Kidney (tissue), 14 donors: Measurements from ENCODE around the gene ASCL5. TPM values are rescaled to one million over a fixed set of nuclear protein-coding genes. Genes with fewer than 3 reads are reported as not detected.

Source experiments
- DNase-seq, 5 donors: peaks; one replicate each; pipeline ENCODE4 v3.0.0-alpha.2; 2013 to 2020
- FAIRE-seq: peaks from 2 replicates; lab custom pipeline; 2012; peaks lifted over from hg19 to GRCh38; lab: Jason Lieb, UNC
- H3K27ac ChIP-seq, 2 donors: one replicate each; pipeline ENCODE4 v1.7.0; 2013; ENCODE audit warnings: low read depth in 2 of 2, low read length in 2 of 2, inconsistent platforms in 1 of 2
- H3K27me3 ChIP-seq: one replicate; pipeline ENCODE4 v1.7.1; 2013; ENCODE audit warnings: low read length, inconsistent platforms; ENCODE audit not compliant: control insufficient read depth, insufficient read depth
- H3K36me3 ChIP-seq, 3 donors: one replicate each; pipeline versions ENCODE4 v1.7.0 to v1.7.1; 2013; ENCODE audit warnings: low read length in 3 of 3, control low read depth in 1 of 3, inconsistent platforms in 1 of 3; ENCODE audit not compliant: insufficient read depth in 3 of 3, control insufficient read depth in 2 of 3
- H3K4me1 ChIP-seq, 3 donors: one replicate each; pipeline versions ENCODE4 v1.7.0 to v1.7.1; 2013; ENCODE audit warnings: low read length in 3 of 3, inconsistent platforms in 1 of 3, low read depth in 1 of 3; ENCODE audit not compliant: control insufficient read depth in 2 of 3, insufficient read depth in 2 of 3
- H3K4me3 ChIP-seq, 3 donors: one replicate each; pipeline versions ENCODE4 v1.7.0 to v1.8.1; 2013; ENCODE audit warnings: low read length in 3 of 3, control low read depth in 1 of 3, inconsistent platforms in 1 of 3
- H3K9ac ChIP-seq, 3 donors: one replicate each; pipeline versions ENCODE4 v1.7.0 to v1.7.1; 2013; ENCODE audit warnings: low read length in 3 of 3, control low read depth in 1 of 3, inconsistent platforms in 1 of 3
- H3K9me3 ChIP-seq, 3 donors: one replicate each; pipeline versions ENCODE4 v1.7.0 to v1.7.1; 2013; ENCODE audit warnings: low read length in 3 of 3, control low read depth in 1 of 3, inconsistent platforms in 1 of 3; ENCODE audit not compliant: control insufficient read depth in 2 of 3, insufficient read depth in 1 of 3
- intact Hi-C: fragments of 100-400 bp; cut with DNase I; formaldehyde crosslinking; loops from one replicate; pipeline ENCODE4 v1.11.1; 2022
- polyA plus RNA-seq: library from polyadenylated mRNA; stranded (reverse); fragments of 350-450 nt; fragmentation: Illumina TruSeq; extraction: RNeasy Lipid Tissue Mini Kit (QIAGEN cat#74804); gene quantifications from one replicate; pipeline ENCODE4 v1.2.3, GENCODE V29; 2014; ENCODE audit warnings: low read depth, low replicate concordance; ENCODE audit not compliant: insufficient read depth
- total RNA-seq: library from RNA; stranded (reverse); fragmentation: NEBNext Ultra II Directional; extraction: Animal tissue kit (Norgen Biotek cat#: 25700); gene quantifications from one replicate; pipeline ENCODE4 v1.2.1, GENCODE V29; 2021
- TF ChIP-seq, protein P1 (sequence below): IDR thresholded peaks from 3 replicates; pipeline ENCODE4 v1.5.1; 2012; ENCODE audit warnings: mild to moderate bottlenecking, moderate library complexity, borderline replicate concordance; ENCODE audit not compliant: insufficient read depth; ENCODE audit errors: extremely low read depth
- donor health status: control.
- donor health status: control.
- donor health status: control.
- donor health status: control.
- donor health status: control.
- donor health status: DM: yes; HTN: yes; CAD: no.
- donor health status: Normal renal cell carcinoma (clear cell type).

Gene ASCL5
- total and polyA plus RNA-seq, 2 donors from 2014 or later = not detected

DNA sequence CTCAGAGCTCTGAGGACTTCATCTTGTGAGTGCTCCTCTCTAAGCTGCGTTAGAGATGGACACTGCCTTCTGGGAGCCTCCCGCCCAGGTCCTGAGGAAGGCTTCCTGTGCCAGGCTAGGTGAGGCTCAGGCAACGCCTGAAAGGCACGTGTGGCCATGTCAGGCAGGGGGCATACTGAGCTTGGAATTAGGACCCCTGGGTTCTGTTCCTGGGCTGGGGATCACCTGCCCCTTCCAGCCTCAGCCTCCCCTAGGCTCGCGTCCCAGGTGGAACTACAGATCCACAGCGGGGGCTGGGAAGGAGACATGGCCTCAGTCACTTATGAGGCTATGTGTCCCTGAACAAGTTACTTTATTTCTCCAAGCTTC is 10.0 kb upstream of the ASCL5 start:
- no peak overlapping the region for H3K27ac ChIP-seq
- no peaks in the 10 kb centered on the region for H3K4me1 ChIP-seq
- no peak overlapping the region for H3K4me3 ChIP-seq
- DNase-seq = peak in 1 of 5 donors; percentile 52
- TF ChIP-seq, protein P1, sequence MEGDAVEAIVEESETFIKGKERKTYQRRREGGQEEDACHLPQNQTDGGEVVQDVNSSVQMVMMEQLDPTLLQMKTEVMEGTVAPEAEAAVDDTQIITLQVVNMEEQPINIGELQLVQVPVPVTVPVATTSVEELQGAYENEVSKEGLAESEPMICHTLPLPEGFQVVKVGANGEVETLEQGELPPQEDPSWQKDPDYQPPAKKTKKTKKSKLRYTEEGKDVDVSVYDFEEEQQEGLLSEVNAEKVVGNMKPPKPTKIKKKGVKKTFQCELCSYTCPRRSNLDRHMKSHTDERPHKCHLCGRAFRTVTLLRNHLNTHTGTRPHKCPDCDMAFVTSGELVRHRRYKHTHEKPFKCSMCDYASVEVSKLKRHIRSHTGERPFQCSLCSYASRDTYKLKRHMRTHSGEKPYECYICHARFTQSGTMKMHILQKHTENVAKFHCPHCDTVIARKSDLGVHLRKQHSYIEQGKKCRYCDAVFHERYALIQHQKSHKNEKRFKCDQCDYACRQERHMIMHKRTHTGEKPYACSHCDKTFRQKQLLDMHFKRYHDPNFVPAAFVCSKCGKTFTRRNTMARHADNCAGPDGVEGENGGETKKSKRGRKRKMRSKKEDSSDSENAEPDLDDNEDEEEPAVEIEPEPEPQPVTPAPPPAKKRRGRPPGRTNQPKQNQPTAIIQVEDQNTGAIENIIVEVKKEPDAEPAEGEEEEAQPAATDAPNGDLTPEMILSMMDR = no peak
- intact Hi-C loops = no loop called here
- no peak for FAIRE-seq
- H3K9me3 ChIP-seq = no peaks in the 10 kb centered on the region
- H3K36me3 ChIP-seq = peaks cover 0 to 27% (median 19%) of the 10 kb centered on the region in 3 donors
- H3K9ac ChIP-seq = no peak overlapping the region
- H3K27me3 ChIP-seq = no peaks in the 10 kb centered on the region

DNA sequence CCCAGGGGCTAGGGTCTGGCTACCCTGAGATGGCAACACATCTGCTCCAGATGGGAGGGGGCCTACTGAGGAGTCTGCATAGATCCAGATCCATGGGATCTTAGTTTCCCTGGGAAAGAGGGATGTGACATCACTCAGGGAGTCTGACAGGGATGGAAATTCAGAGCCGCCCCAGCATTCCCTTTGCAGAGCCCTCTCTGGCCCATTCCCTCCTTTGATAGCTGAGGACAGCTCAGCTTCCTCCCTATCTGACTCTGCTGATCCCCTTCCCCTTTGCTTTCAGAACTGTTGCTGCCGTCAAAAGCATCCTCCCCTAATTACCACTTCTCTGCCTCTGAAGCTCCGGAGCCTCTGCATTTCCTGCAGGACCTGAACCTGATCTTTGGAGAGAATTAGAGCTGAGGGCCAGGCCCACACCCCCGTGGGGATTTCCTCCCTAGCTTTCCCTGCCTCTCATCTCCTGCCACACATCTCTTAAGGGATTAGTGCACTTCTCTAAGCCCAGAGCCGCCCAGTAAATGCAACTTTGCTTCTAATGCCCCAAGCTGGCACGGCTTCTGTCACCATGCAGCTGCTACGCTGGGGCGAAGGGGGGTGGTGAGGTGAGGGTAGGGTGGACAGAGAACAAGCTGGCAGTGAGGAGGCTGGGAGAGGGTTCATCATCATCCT is 9.5 kb upstream of the ASCL5 start:
- Histone ChIP-seq H3K9me3 (no peaks in the 10 kb centered on the region), H3K4me1 (no peaks in the 10 kb centered on the region), H3K27me3 (no peaks in the 10 kb centered on the region), H3K9ac (no peak overlapping the region), H3K27ac (no peak overlapping the region), H3K4me3 (no peak overlapping the region), H3K36me3 (peaks cover 0 to 23% (median 17%) of the 10 kb centered on the region in 3 donors)
- TF ChIP-seq, protein P1 = no peak
- no peak for FAIRE-seq
- DNase-seq = peak in 1 of 5 donors; percentile 48
- intact Hi-C loops = no loop called here

DNA sequence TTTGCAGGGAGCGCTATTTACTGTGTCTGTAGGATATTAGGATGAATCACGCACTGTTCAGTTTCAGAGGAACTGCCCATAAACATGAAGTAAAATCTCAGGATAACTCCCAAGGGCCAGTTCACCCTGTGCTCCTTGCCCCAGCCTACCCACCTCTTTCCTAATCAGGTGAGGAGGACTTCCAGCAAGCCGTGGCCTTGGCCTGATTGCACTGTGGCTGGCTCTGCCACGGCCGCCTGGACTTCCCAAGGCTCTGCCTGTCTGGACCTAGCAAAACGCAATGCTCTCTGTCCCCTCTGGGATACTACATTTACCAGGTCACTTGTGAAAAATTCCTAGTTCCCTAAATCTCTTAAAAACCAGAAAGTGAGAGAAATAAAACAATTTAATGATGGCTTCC is 7.4 kb upstream of the ASCL5 start:
- Histone ChIP-seq H3K36me3 (peaks cover 0 to 11% (median 10%) of the 10 kb centered on the region in 3 donors), H3K9me3 (no peaks in the 10 kb centered on the region), H3K9ac (no peak overlapping the region), H3K4me3 (no peak overlapping the region), H3K27ac (no peak overlapping the region), H3K4me1 (no peaks in the 10 kb centered on the region), H3K27me3 (no peaks in the 10 kb centered on the region)
- DNase-seq (peak in 1 of 5 donors; percentile 16), FAIRE-seq (no peak)
- intact Hi-C loops = no loop called here
- TF ChIP-seq, protein P1 = no peak
